ENCODE data around the gene LAPTM5. TPM values are rescaled to one million over a fixed set of nuclear protein-coding genes. Genes with fewer than 3 reads are reported as not detected.

Gene LAPTM5
- total and polyA plus RNA-seq, 2 donors (not counting 1 experiment from before 2014, with no cell fraction given): 1,384 to 1,519 TPM

GRCh38 chr1:30695439-30695841, 62.1 kb downstream of the LAPTM5 start:
- H3K9me3 ChIP-seq (ENCODE audit: control extremely low read depth in 1 of 3, control insufficient read depth in 2 of 3, insufficient read depth in 1 of 3, low read length in 2 of 3): peaks cover 0 to 5% (median 0%) of the 10 kb centered on the region in 3 donors
- Mint-ChIP-seq H3K27me3 (peaks cover 19% of the 10 kb centered on the region), H3K4me3 (no peak overlapping the region), H3K9me3 (ENCODE audit: insufficient read depth) (no peaks in the 10 kb centered on the region), H3K4me1 (no peaks in the 10 kb centered on the region), H3K27ac (no peak overlapping the region)
- H3K4me2 ChIP-seq (replicated peaks; ENCODE audit: low read depth, low read length, poor library complexity, severe bottlenecking): no peak overlapping the region
- H3K27ac ChIP-seq (ENCODE audit: low read length in 2 of 2): no peak overlapping the region
- ChIA-PET CTCF (no interaction called here), POLR2A (no interaction called here)
- no peak for DNase-seq
- H4K20me1 ChIP-seq (ENCODE audit: control insufficient read depth, insufficient read depth, low read length, poor library complexity, severe bottlenecking): no peaks in the 10 kb centered on the region
- H3K27me3 ChIP-seq (replicated peaks in 1 of 4; ENCODE audit: control extremely low read depth in 1 of 4, control insufficient read depth in 3 of 4, insufficient read depth in 4 of 4, low read length in 3 of 4): peaks cover 0 to 18% (median 1%) of the 10 kb centered on the region in 4 experiments
- H3K4me3 ChIP-seq (ENCODE audit: control extremely low read depth in 1 of 5, extremely low read depth in 1 of 5, insufficient read depth in 1 of 5, low read depth in 2 of 5, low read length in 4 of 5): no peak overlapping the region
- TF ChIP-seq CTCF (IDR thresholded peaks at IDR 0.05): no peak
- no peak for TF ChIP-seq EZH2 (IDR thresholded peaks at IDR 0.05; ENCODE audit: borderline replicate concordance, insufficient read depth, low read depth, low read length, poor library complexity, severe bottlenecking)
- 38% methylated on average over 4 of the region's 6 CpGs for WGBS (ENCODE audit: insufficient coverage)
- H3K9ac ChIP-seq (ENCODE audit: low read length): no peak overlapping the region
- H2AFZ ChIP-seq (ENCODE audit: insufficient read depth, low read depth, low read length, poor library complexity, severe bottlenecking): no peak overlapping the region
- H3K36me3 ChIP-seq (replicated peaks in 1 of 2; ENCODE audit: control extremely low read depth in 1 of 2, control insufficient read depth in 1 of 2, extremely low read depth in 1 of 2, insufficient read depth in 2 of 2, low read length in 1 of 2): no peaks in the 10 kb centered on the region
- H3K4me1 ChIP-seq (ENCODE audit: control insufficient read depth in 2 of 2, insufficient read depth in 2 of 2, low read length in 2 of 2): no peaks in the 10 kb centered on the region
- no peak for ATAC-seq (ENCODE audit: low read depth)
- intact Hi-C loops (cut with micrococcal nuclease): no loop called here
- no peaks in the 10 kb centered on the region for H3K79me2 ChIP-seq (ENCODE audit: control insufficient read depth, insufficient read depth, low read length)

DNA sequence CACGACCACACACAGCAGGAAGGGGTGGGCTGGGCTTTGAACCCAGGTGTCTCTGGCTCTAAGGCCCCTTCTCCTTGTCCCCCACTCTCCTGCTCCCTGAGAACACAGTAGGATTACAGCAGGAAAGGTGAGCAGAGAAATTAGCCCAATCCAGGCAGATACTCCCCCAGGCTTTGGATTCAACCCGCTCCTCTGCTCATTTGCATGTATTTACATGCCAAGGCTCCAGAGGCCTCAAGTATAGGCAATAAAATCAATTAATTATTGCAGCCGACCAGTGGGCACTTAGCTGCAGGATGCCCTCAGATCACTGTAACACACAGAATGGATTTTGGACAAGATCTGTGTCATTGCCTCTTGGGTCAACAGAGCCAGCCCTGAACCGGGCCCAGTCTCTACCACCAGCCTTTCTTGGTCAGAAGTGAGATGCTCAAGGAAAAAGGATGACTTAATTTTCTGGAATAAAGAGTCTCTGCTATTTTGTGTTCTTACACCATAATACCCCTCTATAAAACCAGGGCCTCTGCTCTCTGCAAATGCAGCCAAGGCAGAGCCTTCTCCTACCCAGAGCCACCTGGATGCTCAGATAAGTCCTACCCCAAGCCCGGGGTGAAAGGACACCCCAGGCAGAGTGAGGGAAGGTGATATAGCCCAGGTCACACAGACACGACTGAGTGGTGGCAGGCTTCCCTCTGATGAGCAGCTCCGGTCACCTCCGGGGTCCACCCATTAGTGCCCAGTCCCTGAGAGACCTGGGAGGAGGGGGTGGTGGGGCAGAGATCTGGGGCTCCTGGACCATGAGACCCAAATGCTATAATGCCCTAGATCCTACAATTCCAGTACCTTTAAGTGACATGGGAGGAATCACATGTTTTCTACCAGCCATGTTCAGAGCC, 63.0 kb downstream of the LAPTM5 start:
- H3K27ac Mint-ChIP-seq: no peak overlapping the region
- no peak for ATAC-seq (ENCODE audit: low read depth)
- CTCF ChIA-PET: no interaction called here

More for the DNA sequence above, 63.0 kb downstream of the LAPTM5 start:
- Histone ChIP-seq H3K79me2 (ENCODE audit: control insufficient read depth, insufficient read depth, low read length) (no peaks in the 10 kb centered on the region), H3K9ac (ENCODE audit: low read length) (no peak overlapping the region), H3K4me3 (ENCODE audit: control extremely low read depth in 1 of 5, extremely low read depth in 1 of 5, insufficient read depth in 1 of 5, low read depth in 2 of 5, low read length in 4 of 5) (no peak overlapping the region), H3K27ac (ENCODE audit: low read length in 2 of 2) (no peak overlapping the region), H3K4me2 (replicated peaks; ENCODE audit: low read depth, low read length, poor library complexity, severe bottlenecking) (no peak overlapping the region), H3K36me3 (replicated peaks in 1 of 2; ENCODE audit: control extremely low read depth in 1 of 2, control insufficient read depth in 1 of 2, extremely low read depth in 1 of 2, insufficient read depth in 2 of 2, low read length in 1 of 2) (no peaks in the 10 kb centered on the region), H4K20me1 (ENCODE audit: control insufficient read depth, insufficient read depth, low read length, poor library complexity, severe bottlenecking) (no peaks in the 10 kb centered on the region), H3K9me3 (ENCODE audit: control extremely low read depth in 1 of 3, control insufficient read depth in 2 of 3, insufficient read depth in 1 of 3, low read length in 2 of 3) (peaks cover 0 to 5% (median 0%) of the 10 kb centered on the region in 3 donors), H3K27me3 (replicated peaks in 1 of 4; ENCODE audit: control extremely low read depth in 1 of 4, control insufficient read depth in 3 of 4, insufficient read depth in 4 of 4, low read length in 3 of 4) (peaks cover 0 to 16% (median 1%) of the 10 kb centered on the region in 4 experiments), H2AFZ (ENCODE audit: insufficient read depth, low read depth, low read length, poor library complexity, severe bottlenecking) (no peak overlapping the region), H3K4me1 (ENCODE audit: control insufficient read depth in 2 of 2, insufficient read depth in 2 of 2, low read length in 2 of 2) (no peaks in the 10 kb centered on the region)
- no peak overlapping the region for H3K4me3 Mint-ChIP-seq
- POLR2A ChIA-PET: no interaction called here
- no peak for TF ChIP-seq EZH2 (IDR thresholded peaks at IDR 0.05; ENCODE audit: borderline replicate concordance, insufficient read depth, low read depth, low read length, poor library complexity, severe bottlenecking)
- no peak for TF ChIP-seq CTCF (IDR thresholded peaks at IDR 0.05)
- DNase-seq: no peak
- H3K27me3 Mint-ChIP-seq: peaks cover 23% of the 10 kb centered on the region
- intact Hi-C loops (cut with micrococcal nuclease): no loop called here
- WGBS (ENCODE audit: insufficient coverage): 87% methylated on average over 6 of the region's 8 CpGs
- H3K9me3 Mint-ChIP-seq (ENCODE audit: insufficient read depth): no peaks in the 10 kb centered on the region
- H3K4me1 Mint-ChIP-seq: no peaks in the 10 kb centered on the region

Measured in B cell (primary cell).